ENCODE data around the gene FAM193B.

FAM193B gene

DNA sequence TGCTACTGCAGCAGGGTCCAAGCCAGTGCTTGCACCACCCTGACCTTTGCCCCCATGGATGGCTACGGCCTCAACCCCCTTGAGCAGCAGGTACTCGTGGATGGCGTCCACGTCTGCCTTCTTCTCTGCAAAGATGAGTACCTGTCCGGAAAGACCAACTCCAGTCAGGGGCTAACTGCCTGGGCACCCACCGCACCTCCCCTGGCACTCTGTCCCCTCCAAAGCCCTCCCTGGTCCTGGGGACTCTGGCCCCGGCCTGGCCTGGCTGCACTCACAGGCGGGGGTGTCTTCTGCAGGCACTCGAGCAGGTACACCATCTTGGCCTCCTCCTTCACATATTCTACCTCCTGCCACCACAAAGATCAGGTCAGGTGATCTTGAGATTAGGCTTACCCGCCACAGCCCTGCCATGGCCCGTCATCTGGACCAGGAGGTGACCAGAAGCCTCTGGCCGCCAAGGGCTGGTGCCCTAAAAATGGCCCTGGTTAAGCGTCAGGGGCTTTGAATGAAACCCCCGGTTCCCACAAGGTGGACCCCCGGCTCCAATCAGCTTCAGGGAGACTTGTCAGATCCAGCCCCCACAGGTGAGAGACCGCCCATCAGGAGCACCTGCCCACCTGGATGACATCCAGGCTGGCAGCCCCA lies 41.5 kb downstream of the FAM193B start:
- DNase-seq: no peak

DNA sequence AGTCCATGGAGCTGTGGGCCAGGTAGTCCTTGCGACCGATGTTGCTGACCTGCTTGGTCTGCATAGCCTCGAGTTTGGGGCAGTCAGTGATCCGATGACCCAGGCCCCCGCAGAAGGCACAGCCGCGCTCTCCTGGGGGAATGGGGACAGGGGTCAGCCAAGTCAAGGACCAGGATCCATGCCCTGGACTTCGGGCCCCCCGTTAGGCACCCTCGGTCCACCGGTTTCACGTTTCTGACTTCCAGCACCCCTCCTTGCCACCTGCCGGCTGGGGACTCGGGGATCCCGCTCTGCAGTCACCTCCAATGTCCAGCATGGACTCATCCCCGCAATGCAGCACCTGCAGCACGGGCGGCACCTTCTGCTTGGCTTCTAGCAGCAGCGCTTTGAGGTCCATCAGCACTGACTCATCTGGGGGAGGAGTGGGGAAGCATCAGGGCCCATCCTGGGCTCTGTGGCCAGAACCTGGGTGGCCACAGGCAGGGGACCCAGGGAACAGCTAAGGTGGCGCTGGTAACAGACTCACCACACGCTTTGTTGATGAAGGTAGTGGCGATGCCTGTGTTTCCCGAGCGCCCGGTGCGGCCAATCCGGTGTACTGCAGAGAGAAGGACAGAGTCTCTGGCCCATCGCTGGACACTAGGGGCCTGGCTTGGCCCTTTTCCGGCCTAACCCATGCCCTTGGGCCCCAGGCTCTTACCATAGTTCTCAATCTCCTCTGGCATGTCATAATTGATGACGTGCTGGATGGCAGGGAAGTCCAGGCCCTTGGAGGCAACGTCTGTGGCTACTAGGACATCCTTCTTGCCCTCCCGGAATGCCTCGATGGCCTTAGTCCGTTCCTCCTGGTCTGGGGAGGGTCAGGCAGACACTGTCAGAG lies 42.3 kb downstream of the FAM193B start:
- DNase-seq: no peak

DNA sequence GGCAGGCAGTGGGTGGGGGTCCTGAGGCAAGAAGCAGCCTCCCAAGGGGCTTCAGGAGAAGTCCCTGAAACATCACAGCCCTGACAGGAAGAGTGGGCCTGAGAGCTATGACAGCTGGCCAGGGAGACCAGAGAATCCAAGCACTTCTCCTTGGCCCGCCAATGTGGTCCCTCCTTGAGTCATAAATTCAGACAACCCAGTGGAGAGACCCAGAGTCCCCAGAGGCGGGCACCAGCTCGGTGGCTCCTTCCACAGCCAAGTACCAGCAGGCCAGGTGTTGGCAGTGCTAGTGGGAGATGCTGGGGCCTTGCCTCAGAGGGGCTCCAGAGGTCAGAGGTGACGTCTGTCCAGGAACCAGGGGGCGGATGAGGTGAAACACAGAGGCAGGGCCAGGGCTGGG lies 43.2 kb downstream of the FAM193B start:
- DNase-seq: no peak

DNA sequence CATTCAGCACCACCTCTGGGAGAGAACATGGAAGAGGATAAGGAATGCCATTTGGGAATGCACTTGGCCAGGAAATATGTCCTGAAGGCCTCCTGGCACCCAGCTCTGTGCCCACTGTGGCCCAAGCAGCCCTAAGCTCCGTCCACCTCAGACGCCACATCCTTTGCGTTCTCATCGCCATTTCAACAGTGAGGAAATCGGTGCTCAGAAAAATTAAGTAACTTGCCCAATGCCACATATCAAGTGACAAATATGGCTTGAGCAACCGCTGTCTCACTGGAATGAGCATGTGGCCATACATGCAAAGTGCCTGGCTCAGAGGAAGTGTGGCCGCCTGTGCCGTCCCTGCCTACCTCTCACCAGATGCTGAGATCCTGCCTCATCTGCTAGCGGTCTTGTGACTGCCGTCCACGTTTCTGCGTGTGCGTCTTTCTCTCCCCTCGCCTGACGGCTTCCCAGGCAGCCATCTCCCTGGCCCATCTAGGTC lies 43.8 kb downstream of the FAM193B start:
- DNase-seq: no peak

DNA sequence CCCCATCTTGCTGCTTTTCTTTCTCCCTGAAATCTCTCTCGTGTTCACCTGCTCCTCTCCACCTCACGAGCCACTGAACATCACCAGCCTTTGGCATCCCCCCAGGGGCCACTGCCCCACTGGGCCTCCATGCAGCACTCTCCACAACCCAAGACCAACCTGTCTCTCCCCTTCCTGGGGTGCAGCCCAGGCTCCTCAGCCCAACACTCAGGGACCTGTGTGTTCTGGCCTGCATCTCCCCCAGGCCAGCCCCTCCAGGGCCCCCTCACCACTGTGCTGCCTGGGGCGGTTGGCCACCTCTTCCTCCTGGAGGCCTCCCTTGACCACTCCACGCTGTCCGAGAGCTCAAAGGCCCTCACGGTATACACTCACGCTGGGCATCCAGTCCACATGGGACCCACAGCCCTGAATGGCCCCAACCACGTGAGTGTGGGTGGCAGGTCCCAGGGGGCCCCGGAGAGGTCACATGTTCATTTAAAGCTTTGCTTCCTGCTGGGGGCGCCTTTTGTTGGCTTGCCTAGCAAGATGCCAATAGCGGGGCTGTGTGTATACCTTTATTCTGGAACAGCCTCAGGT lies 44.3 kb downstream of the FAM193B start:
- no peak for DNase-seq

DNA sequence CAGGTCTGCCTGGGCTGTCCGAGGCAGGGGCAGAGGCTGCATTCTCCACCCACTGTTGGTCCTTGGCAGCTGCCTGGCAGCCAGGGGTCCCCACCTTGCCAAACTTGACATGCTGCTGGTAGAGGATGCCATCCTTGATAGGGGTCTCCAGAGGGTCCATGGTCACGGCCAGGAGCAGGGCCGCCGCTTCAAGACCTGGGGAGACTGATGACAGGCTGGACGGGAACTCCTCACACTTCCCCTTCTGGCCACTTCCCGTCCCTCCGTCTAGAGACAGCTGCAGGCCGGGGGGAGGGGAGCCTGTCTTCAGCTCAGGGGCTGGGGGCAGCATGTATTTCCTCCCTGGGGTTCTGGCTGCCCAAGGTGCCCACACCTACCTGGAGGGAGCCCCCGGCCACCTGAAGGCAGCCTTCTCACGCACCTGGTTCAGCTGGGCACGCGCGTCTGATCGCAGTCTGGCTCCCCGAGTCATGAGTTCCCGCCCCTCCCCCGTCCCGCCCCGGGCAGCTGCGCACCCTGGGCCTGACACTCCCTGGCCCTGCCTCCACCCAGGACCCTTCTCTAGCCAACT lies 44.9 kb downstream of the FAM193B start, which contains the start of gene DOK3:
Gene DOK3, minus strand, starts transcription at position 446 of the 571 bp plus-strand sequence. Its CDS starts 286 bp downstream, at position 160.
- DNase-seq: peak in 1 of 2 donors; percentile 27

DNA sequence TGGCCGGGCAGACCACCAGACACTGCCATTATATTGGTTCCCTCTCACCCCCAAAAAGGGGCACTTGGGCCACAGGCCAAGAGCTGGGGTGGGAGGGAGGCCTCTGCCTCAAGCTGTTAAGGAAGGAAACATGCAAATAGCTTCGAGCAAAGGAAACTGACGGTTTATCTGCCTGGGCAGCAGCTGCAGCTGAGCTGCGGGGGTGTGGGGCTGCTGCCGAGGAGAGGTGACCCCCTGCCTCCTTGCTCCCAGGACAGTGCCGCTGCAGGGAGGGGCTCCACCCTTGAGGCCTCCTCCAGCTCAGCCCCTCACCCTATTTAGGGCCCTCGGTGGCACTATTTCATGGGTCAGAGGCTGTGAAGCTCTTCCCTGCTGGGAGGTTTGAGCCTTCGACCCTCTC lies 45.5 kb downstream of the FAM193B start:
- DNase-seq: no peak

DNA sequence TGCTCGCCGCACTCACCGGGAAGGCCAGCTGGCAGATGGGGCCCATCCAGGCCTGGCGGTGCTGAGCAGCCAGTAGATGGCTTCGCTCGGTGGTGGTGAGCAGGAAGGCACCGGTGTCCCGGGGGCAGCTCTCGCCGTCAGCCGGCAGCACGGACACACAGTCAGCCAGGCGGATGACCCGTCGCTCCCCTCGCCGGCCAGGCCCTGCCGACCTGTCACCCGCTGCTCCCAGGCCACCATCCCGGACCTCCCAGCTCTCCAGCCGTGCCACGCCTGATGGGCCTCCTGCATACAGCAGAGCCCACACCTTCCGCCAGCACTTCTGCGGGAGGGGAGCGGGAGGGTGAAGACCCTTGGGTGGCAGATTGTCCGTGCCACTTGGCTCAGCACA lies 46.1 kb downstream of the FAM193B start:
- no peak for DNase-seq

DNA sequence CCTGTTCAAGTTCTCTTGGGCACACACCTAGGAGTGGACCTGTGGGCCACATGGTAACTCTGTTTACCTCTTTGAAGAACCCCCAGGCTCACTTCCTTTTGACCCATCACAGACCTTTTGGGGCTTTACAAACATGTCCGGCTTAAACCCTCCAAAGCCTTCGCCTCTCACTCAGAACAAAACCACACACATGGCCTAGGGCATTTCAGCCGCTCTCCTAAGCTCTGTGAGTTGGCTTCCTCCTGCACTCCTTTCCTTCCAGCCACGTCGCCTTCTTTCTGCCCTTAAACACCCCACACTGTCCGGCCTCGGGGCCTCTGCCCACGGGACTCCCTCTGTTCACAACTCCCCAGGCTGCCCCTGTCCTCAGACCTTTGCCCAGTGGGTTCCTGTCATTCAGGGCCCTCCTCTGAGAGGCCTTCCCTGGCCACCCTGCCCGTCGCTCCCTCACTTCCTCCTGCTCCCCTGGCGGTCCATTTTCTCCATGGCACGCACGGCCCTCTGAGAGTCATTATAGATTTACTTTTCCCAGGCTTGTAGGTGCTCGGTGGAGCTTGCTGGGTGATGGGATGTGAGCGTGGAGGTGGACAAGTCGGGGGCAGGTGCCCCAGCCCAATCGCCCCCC lies 46.7 kb downstream of the FAM193B start:
- no peak for DNase-seq

DNA sequence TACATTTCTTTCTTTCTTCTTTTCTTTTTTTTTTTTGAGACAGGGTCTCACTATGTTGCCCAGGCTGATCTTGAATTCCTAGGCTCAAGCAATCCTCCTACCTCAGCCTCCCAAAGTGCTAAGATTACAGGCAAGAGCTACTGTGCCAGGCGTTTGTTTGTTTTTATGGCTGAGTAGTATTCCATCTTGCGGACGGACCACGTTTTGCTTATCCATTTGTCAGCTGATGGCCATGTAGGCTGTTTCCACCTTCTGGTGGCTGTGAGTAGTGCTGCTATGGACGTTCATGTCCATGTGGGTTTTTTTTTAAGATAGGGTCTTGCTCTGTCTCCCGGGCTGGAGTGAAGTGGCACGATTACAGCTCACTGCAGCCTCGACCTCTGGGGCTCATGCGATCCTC lies 47.2 kb downstream of the FAM193B start:
- DNase-seq: no peak

DNA sequence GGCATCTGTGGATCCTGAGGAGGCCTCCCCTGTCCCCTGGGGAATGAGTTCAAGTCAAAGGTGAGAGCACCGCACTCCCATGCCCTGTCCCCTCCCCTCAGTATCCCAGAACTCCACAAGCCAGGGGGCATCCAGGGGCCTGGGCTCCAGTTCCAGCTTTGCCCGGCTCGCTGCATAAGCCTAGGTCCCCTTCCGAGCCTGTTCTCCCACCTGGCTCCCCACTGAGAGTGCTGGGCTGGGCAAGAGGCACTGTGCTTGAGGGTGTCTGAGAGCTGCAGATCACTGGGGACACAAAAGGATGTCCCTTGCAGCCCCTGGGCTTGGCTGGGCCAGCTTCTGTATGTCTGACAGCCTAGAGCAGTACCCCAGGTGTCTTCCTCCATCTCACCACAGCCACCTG lies 49.3 kb downstream of the FAM193B start:
- DNase-seq: no peak

DNA sequence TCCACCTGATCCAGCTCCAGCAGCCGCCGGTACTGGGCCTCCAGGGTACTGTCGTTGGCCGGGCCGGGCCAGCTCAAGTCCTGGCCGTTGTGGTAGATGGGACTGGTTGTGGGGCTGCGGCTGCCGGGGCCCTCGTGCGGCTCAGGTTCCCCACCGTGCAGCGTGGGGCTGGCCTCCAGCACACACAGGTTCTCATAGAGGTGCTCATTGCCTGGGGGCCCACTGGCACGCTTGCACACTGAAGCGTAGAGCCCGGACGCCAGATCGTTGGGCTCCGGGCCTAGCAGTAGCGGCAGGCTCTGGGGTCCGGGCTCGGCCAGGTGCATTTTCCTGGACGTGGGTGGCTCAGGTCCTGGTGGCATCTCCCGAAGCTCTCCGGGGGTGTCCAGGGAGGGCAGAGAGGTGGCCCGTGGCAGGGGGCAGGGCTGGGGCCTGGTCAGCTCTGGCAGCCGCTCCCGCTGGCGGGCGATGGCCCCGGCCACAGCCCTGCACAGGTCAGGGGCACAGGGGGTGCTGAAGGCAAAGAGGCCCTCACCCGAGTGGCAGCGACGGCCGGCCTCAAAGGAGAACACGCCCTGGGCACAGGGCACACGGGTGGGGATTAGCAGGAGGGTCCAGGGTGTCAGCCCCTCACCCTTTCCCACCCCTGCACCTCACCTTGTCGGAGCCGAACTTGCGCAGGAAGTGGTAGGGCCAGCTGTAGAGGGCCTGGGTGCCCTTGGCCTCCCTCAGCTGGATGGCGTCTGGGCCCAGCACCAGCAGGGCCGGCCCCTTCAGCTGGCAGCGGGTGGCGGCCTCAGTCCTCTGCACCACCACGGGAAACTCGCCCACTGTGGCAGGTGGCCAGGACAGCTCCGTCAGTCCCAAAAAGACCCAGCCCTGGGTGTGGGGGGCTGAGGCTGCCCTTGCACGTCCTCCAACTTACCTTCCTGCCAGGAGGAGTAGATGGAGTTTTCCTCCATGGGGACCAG lies 50.0 kb downstream of the FAM193B start:
- no peak for DNase-seq

DNA sequence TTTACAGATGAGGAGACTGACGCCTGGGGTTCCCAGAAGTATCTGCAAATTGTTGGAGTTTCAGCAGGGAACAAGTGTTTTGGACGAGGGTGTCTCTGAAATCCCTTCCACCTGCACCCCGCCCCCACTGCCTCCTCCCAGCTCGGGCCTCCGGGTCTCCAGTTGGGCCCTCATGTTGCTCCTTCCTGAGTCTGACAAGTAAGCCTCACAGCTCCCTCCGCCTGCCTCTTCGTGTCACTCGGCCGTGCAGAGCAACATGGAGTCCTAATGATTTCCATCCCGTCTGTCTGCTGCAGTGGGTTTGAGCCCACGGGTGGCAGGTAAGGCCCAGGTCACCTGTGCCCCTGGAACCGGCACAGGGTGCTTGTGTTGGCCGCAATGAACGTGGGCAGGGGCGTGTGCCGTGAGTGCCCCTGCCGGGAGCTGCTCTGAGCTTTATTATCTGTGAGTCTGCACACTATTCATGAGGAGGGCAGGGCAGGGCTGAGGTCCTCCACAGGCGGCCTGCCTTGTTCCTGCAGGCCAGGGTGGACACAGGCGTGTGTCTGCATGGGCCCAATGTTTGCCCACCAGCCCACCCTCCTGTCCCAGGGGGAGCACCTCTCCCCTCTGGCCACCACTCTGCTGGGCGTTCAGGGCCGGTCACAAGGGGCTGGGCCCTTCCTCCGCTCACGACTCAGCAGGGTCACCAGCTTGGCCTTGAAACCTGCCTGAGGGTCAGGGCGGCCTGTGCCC lies 50.8 kb downstream of the FAM193B start:
- no peak for DNase-seq

DNA sequence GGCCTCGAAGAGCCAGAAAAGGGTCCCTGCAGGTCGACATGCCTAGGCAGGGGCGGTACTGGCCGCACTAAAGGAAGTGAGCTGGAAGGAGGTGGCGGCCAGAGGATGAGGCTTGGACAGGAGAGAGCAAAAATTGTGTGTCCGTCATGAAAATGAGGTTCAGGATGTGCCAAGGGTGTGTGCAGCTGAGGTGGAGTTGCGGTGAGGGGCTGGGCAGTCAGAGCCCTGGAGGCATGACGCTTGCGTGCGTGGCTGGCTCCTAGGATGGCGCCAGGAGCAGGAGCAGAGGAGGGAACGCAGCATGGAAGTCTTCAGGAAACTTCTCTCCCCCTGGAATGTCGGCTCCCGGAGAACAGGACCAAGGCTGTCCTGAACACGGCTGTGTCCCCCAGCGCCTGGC lies 51.5 kb downstream of the FAM193B start:
- DNase-seq: no peak

DNA sequence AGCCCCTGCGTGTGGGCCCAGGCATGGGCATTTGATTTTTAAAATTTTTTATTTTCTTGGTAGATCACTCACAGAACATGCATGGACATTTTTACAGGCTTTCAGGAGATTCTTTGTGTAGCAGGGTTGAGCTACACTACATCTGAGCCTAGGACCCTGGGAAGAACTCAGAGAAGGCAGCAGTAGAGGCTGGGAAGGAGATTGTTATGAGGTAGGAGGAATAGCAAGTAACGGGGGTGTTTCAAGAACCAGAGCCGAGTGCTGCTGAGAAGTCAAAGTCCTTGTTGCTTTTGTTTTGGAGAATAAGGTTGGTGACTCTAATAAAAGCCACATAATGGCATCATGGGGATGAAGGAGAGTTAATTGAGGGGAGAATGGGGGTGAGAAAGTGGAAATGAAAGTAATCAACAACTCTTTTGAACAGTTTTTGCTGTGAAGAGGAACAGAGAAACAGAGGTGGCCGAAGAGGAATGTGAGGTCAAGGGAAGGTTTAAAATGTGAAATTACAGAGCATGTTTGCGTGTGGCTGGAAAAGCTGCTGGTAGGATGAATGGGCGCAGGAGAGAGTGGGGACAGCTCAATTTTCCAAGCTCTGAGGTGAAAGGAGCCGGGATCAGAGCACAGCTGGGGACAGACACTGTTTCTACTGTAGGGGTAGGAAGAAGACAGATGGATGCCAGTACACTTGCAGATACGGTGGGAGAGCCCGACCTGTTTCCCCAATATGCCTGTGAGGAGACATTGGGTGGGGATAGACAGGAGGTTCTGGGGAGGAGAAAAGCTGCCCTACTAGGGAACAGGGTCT lies 52.3 kb downstream of the FAM193B start:
- no peak for DNase-seq

DNA sequence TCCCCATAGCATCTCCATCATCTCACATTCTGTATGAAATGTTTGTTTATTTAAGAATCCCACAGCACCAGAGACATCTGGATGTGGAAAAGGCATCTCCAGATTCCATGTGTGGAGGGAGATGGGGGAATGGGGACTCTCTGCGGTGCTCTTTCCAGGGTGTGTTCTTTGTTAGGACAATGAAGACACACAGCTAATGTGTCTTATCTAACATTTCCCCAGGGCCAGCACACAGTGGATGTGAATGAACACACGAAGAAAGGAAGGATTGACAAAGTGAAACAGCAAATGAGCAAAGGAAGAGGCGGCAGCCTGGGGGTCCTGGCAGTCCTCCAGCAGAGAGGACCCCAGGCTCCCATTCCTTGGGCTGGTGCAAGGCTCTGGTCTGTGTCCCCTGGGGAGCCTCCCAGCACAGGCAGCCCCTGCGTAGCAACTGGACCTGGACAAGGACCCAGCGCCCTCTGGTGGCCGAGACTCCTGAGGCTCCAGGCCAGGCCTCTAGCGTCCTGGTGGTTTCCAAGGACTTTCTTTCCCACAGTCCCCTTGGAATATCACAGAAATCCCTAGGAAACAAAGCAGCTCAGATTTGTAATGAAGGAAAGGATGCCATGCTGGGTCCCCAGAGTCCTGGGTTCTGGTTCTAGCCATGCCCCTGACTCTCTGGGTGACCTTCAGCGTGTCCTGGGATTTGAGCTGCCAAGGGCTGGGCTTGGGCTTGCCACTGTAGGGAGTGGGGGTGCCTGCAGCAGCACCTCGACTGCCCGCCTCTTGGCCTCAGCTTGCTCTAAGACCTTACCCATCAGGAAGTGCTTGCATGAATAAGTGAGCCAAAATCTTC lies 53.5 kb downstream of the FAM193B start:
- peak; percentile 93 to 94 for DNase-seq

DNA sequence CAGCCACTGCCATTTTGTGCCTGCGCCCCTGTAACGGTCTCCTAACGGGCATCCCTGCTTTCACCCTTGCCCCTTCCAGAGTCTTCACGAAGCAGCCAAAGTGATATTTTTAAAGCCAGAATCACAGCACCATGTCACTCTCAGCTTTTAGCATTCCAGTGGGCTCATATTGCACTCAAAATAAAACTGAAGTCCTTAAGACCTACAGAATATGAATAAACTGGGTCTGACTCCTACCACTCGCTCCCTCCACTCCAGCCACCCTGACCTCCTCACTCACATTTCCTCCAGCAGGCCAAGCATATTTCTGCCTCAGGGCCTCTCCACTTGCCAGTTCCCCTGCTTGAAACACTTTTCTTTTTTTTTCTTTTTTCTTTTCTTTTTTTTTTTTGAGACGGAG lies 54.5 kb downstream of the FAM193B start:
- DNase-seq: no peak

DNA sequence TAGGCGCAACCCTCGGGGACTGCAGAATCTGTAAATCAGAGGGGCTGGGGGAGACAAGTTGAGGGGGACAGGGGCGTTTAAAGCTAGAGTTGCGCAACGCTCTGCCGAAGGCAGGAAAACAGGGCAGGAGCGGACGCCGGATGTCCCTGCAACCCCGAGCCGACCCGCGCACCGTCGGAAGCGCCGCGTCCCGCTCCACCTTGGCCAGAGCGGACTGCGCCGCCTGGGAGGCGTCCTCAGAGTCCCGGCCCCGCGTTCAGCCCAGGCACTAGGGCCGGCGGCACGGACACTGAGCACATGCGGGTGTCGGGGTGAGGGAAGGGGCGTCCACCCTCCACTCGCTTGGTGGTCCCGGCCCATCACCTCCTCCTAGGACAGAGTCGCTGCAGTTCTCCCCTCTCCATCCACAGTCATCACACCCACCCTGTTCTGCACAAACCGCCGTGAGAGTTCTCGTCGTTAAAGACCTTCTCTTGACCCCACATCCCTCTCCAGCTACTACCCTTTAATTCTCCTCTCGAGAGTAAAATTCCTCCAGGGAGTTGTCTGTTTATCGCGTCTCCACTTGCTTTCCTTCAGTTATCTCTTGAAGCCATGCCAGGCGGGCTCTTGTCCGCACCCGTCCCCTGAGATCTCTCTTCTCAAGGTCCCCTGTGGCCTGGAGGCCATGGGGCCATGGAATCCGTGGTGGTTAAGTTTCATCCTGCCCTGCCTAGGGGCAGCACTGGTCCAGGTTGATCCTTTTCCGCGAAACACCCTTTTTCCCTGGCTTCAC lies 56.2 kb downstream of the FAM193B start:
- peak in 1 of 2 donors; percentile 52 for DNase-seq

Measured in stimulated activated CD4-positive, alpha-beta T cell treated with anti-CD3 and anti-CD28 coated beads, Interleukin-2, amount 100 ng/mL, for 24 hours (primary cell).